Lung (tissue), 12 donors: Measurements from ENCODE around the gene MCM9. TPM values are rescaled to one million over a fixed set of nuclear protein-coding genes. Genes with fewer than 3 reads are reported as not detected.

ENCODE experiments used
- ATAC-seq: fragments of 200-7000 bp; cut with Tn5 transposase; one replicate; pipeline ENCODE4 v1.9.1; 2020; ENCODE audit warnings: moderate number of reproducible peaks; ENCODE audit not compliant: insufficient read depth, low FRiP score
- DNase-seq, 3 donors: peaks; one replicate each; pipeline ENCODE4 v3.0.0-alpha.2; 2013 to 2017
- H3K27ac ChIP-seq, 2 donors: one replicate each; pipeline ENCODE4 v1.5.1; 2013; ENCODE audit warnings: mild to moderate bottlenecking in 2 of 2, moderate library complexity in 2 of 2, control low read depth in 1 of 2, inconsistent platforms in 1 of 2, low read depth in 1 of 2, low read length in 1 of 2
- H3K27me3 ChIP-seq, 3 donors: one replicate each; pipeline ENCODE4 v1.5.1; 2013; ENCODE audit warnings: low read length in 2 of 3; ENCODE audit not compliant: control insufficient read depth in 3 of 3, insufficient read depth in 3 of 3
- H3K36me3 ChIP-seq, 4 donors: one replicate each; pipeline ENCODE4 v1.5.1; 2013; ENCODE audit warnings: low read length in 4 of 4, mild to moderate bottlenecking in 1 of 4, moderate library complexity in 1 of 4; ENCODE audit not compliant: control insufficient read depth in 4 of 4, insufficient read depth in 4 of 4
- H3K4me1 ChIP-seq, 5 donors: one replicate each; pipeline ENCODE4 v1.5.1; 2013; ENCODE audit warnings: low read length in 5 of 5, mild to moderate bottlenecking in 2 of 5, moderate library complexity in 1 of 5; ENCODE audit not compliant: control insufficient read depth in 5 of 5, insufficient read depth in 5 of 5
- H3K4me3 ChIP-seq: one replicate; pipeline ENCODE4 v1.5.1; 2013; ENCODE audit warnings: mild to moderate bottlenecking, control low read depth, moderate library complexity
- H3K9ac ChIP-seq, 2 donors: one replicate each; pipeline ENCODE4 v1.5.1; 2013; ENCODE audit warnings: low read length in 2 of 2, control low read depth in 1 of 2; ENCODE audit not compliant: insufficient read depth in 1 of 2
- H3K9me3 ChIP-seq, 4 donors: one replicate each; pipeline ENCODE4 v1.5.1; 2013; ENCODE audit warnings: low read length in 3 of 4, mild to moderate bottlenecking in 1 of 4, moderate library complexity in 1 of 4; ENCODE audit not compliant: control insufficient read depth in 4 of 4, insufficient read depth in 3 of 4
- WGBS, 2 donors: extraction: QIAGEN DNeasy Blood & Tissue Kit; methylation state at CpG; one replicate each; pipeline ENCODE4 v1.1.7; 2013; 5-methylcytosine and 5-hydroxymethylcytosine counted together
- polyA plus RNA-seq, 2 donors: library from polyadenylated mRNA; stranded (reverse); fragments of 200-250 nt; gene quantifications; one replicate each; pipeline ENCODE4 v1.2.1, GENCODE V29; 2013
- total RNA-seq, 2 donors: library from RNA; depleted of rRNA in 1 of 2; stranded (reverse); fragments of >200 nt in 1 of 2; gene quantifications; one replicate each; pipeline ENCODE4 v1.2.1, GENCODE V29; 2014 to 2021
- TF ChIP-seq, protein P1 (sequence below): IDR thresholded peaks from 2 replicates; pipeline ENCODE4 v1.5.1; 2012; ENCODE audit warnings: mild to moderate bottlenecking; ENCODE audit errors: control extremely low read depth, extremely low read depth
- donor health status: control.
- donor health status: control.
- donor health status: Bipolar disorder and iron deficiency.
- donor health status: healthy.
- donor health status: DM: yes; HTN: yes; CAD: no.

The MCM9 gene
- total and polyA plus RNA-seq, 4 donors: 4.8 to 28.6 (median 12.0) TPM

DNA sequence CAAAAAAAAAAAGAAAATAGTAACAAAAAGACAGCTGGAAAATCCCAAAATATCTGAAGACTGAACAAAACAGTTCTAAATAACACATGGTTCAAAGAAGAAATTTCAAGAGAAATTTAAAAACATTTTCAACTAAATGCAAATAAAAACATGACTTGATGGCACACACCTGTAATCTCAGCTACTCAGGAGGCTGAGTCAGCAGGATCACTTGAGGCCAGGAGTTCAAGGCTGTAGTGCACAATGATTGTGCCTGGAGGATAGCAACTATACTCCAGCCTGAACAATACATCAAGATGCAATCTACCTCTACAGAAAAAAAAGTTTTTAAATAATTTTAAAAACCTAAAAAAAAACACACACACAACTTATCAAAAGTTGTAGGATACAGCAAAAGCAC, 62.6 kb downstream of the MCM9 start:
- H3K9ac ChIP-seq: no peak overlapping the region
- TF ChIP-seq, protein P1, sequence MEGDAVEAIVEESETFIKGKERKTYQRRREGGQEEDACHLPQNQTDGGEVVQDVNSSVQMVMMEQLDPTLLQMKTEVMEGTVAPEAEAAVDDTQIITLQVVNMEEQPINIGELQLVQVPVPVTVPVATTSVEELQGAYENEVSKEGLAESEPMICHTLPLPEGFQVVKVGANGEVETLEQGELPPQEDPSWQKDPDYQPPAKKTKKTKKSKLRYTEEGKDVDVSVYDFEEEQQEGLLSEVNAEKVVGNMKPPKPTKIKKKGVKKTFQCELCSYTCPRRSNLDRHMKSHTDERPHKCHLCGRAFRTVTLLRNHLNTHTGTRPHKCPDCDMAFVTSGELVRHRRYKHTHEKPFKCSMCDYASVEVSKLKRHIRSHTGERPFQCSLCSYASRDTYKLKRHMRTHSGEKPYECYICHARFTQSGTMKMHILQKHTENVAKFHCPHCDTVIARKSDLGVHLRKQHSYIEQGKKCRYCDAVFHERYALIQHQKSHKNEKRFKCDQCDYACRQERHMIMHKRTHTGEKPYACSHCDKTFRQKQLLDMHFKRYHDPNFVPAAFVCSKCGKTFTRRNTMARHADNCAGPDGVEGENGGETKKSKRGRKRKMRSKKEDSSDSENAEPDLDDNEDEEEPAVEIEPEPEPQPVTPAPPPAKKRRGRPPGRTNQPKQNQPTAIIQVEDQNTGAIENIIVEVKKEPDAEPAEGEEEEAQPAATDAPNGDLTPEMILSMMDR: no peak
- no peak overlapping the region for H3K4me3 ChIP-seq
- no peaks in the 10 kb centered on the region for H3K27me3 ChIP-seq
- no peaks in the 10 kb centered on the region for H3K36me3 ChIP-seq
- peaks cover 0 to under 1% (median 0%) of the 10 kb centered on the region in 4 donors for H3K9me3 ChIP-seq
- peaks cover 0 to 14% (median 0%) of the 10 kb centered on the region in 5 donors for H3K4me1 ChIP-seq
- ATAC-seq (no peak), DNase-seq (no peak)
- no peak overlapping the region for H3K27ac ChIP-seq

- Histone ChIP-seq H3K9ac (no peak overlapping the region), H3K27ac (no peak overlapping the region), H3K9me3 (peaks cover 0 to 4% (median 0%) of the 10 kb centered on the region in 4 donors), H3K27me3 (no peaks in the 10 kb centered on the region), H3K36me3 (no peaks in the 10 kb centered on the region), H3K4me1 (peaks cover 0 to 5% (median 0%) of the 10 kb centered on the region in 5 donors), H3K4me3 (no peak overlapping the region)
- ATAC-seq (no peak), DNase-seq (no peak)
- WGBS, 2 donors: 80 to 82% methylated on average over 5 of the region's 5 CpGs
- TF ChIP-seq, protein P1: no peak
Observed at GRCh38 chr6:118871331-118871730, 63.6 kb downstream of the MCM9 start.

DNA sequence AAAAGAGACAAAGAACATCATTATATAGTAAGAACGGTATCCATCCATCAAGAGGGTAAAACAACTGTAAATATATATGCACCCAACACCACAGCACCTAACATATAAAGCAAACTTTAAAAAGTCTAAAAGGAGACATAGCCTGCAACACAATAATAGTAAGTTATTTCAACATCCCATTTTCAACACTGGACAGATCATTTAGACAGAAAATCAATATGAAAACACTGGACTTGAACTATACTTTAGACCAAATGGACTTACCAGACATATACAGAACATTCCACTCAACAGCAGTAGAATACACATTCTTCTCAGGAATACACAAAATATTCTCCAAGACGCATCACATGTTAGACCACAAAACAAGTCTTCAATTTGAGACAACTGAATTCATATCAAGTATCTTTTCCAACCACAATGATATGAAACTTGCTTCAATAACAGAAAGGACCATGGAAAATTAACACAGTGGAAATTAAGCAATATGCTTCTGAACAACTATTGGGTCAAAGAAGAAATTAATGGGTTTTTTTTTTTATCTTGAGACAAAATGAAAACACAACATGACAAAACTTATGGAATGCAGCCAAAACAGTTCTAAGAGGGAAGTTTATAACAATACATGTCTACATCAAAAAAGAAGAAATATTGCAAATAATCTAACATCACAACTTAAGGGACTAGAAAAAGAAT, 64.9 kb downstream of the MCM9 start:
- H3K27ac ChIP-seq: no peak overlapping the region
- ATAC-seq (no peak), DNase-seq (peak in 1 of 3 donors; percentile 11)
- peaks cover 0 to 4% (median 0%) of the 10 kb centered on the region in 4 donors for H3K9me3 ChIP-seq
- peaks cover 0 to 6% (median 2%) of the 10 kb centered on the region in 5 donors for H3K4me1 ChIP-seq
- H3K9ac ChIP-seq: no peak overlapping the region
- WGBS, 2 donors: 88 to 90% methylated on average over 2 of the region's 2 CpGs
- H3K4me3 ChIP-seq: no peak overlapping the region
- H3K27me3 ChIP-seq: no peaks in the 10 kb centered on the region
- H3K36me3 ChIP-seq: no peaks in the 10 kb centered on the region
- TF ChIP-seq, protein P1: no peak
